Measurements from ENCODE around the gene HSD11B1L. TPM values are rescaled to one million over a fixed set of nuclear protein-coding genes. Genes with fewer than 3 reads are reported as not detected.
A peak's percentile ranks its signal among the peaks of the same experiment; 100 is the strongest.

Gene HSD11B1L
- total RNA-seq, 1 experiment from 2014 or later: 10.9 TPM

DNA sequence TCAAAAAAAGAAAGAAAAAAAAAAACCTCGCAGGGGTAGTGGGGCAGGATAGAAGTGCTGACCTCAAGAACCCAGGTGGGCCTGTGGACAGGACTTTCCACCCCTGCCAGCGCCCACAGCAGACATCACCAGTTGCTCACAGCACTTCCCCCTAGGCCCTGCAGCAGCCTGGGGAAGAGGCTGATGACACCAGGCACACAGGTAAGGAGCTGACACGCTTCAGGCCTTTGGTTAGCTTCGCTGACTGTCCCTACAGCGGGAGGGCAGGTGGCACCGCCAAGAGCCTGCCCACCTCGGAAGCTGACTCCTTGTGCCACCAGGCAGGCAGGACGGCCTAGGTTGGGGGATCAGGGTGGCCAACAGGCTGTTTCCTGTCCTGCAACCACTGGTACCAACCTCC is 30.2 kb downstream of the HSD11B1L start:
- Histone ChIP-seq H3K4me3 (ENCODE audit: low read length) (no peak overlapping the region), H2AFZ (ENCODE audit: low read length) (no peak overlapping the region), H3F3A (ENCODE audit: low read length, unreplicated experiment) (no peaks in the 10 kb centered on the region), H3K4me2 (ENCODE audit: low read length) (no peak overlapping the region), H3K27ac (ENCODE audit: low read length) (no peak overlapping the region), H3K9ac (ENCODE audit: low read length) (no peak overlapping the region), H3K79me2 (ENCODE audit: low read length) (peaks cover 23% of the 10 kb centered on the region), H4K20me1 (ENCODE audit: low read length) (peaks cover 3% of the 10 kb centered on the region; the same call in 1 of the 2 replicates), H3K4me1 (ENCODE audit: insufficient read depth, low read length) (no peaks in the 10 kb centered on the region), H3K36me3 (ENCODE audit: low read depth, low read length) (peaks cover 61% of the 10 kb centered on the region), H3K27me3 (ENCODE audit: low read length) (no peaks in the 10 kb centered on the region), H3K9me3 (ENCODE audit: low read length) (no peaks in the 10 kb centered on the region), H3K9me2 (replicated peaks; ENCODE audit: low read length) (no peaks in the 10 kb centered on the region)
- DNase-seq (no peak), ATAC-seq (no peak)
- BruUV-seq (replicated peaks): TSS peak; percentile 1
- TF ChIP-seq EZH2phosphoT487 (IDR thresholded peaks at IDR 0.05; ENCODE audit: borderline replicate concordance, low read length): no peak
- TF ChIP-seq EZH2 (IDR thresholded peaks at IDR 0.05; ENCODE audit: low read length, unreplicated experiment): no peak
- TF ChIP-seq, protein P1, sequence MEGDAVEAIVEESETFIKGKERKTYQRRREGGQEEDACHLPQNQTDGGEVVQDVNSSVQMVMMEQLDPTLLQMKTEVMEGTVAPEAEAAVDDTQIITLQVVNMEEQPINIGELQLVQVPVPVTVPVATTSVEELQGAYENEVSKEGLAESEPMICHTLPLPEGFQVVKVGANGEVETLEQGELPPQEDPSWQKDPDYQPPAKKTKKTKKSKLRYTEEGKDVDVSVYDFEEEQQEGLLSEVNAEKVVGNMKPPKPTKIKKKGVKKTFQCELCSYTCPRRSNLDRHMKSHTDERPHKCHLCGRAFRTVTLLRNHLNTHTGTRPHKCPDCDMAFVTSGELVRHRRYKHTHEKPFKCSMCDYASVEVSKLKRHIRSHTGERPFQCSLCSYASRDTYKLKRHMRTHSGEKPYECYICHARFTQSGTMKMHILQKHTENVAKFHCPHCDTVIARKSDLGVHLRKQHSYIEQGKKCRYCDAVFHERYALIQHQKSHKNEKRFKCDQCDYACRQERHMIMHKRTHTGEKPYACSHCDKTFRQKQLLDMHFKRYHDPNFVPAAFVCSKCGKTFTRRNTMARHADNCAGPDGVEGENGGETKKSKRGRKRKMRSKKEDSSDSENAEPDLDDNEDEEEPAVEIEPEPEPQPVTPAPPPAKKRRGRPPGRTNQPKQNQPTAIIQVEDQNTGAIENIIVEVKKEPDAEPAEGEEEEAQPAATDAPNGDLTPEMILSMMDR (conservative IDR thresholded peaks at IDR 0.05; ENCODE audit: low read depth, low read length): no peak
- intact Hi-C loops (cut with micrococcal nuclease): no loop called here
- ChIA-PET POLR2A (ENCODE audit: unreplicated experiment) (no interaction called here), CTCF (no interaction called here)

DNA sequence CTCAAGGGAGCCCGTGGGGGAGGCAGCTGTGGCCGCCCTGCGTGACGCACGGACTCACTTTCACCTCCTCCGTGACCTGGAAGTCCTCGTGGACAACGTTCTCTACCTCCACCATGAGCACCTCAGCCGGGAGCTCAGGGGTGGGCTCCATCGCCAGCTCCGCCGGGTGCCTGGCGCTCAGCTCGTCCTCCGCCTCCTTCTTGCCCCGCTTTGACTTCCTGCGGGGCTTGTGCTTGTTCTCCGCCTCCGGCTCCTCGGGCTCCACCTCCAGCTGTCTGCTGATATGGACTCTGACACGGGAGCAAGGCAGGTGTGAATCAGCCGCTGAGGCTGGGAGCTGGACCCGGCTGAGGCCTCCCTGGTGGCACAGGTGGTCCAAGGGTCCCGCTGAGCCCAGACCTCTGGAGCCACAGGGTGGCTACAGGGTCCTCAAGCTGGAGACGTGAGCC is 30.9 kb downstream of the HSD11B1L start:
- DNase-seq (no peak), ATAC-seq (no peak)
- ChIA-PET CTCF (no interaction called here), POLR2A (ENCODE audit: unreplicated experiment) (no interaction called here)
- Histone ChIP-seq H3F3A (ENCODE audit: low read length, unreplicated experiment) (no peaks in the 10 kb centered on the region), H3K27me3 (ENCODE audit: low read length) (no peaks in the 10 kb centered on the region), H2AFZ (ENCODE audit: low read length) (no peak overlapping the region), H3K36me3 (ENCODE audit: low read depth, low read length) (peaks cover 56% of the 10 kb centered on the region), H3K9ac (ENCODE audit: low read length) (no peak overlapping the region), H3K9me3 (ENCODE audit: low read length) (no peaks in the 10 kb centered on the region), H3K9me2 (replicated peaks; ENCODE audit: low read length) (no peaks in the 10 kb centered on the region), H4K20me1 (ENCODE audit: low read length) (peaks cover 8% of the 10 kb centered on the region; the same call in 1 of the 2 replicates), H3K79me2 (ENCODE audit: low read length) (peaks cover 30% of the 10 kb centered on the region), H3K4me2 (ENCODE audit: low read length) (no peak overlapping the region), H3K4me1 (ENCODE audit: insufficient read depth, low read length) (no peaks in the 10 kb centered on the region), H3K27ac (ENCODE audit: low read length) (no peak overlapping the region), H3K4me3 (ENCODE audit: low read length) (no peak overlapping the region)
- TF ChIP-seq EZH2 (IDR thresholded peaks at IDR 0.05; ENCODE audit: low read length, unreplicated experiment) (no peak), EZH2phosphoT487 (IDR thresholded peaks at IDR 0.05; ENCODE audit: borderline replicate concordance, low read length) (no peak)
- TF ChIP-seq, protein P1 (conservative IDR thresholded peaks at IDR 0.05; ENCODE audit: low read depth, low read length): no peak
- intact Hi-C loops (cut with micrococcal nuclease): no loop called here
- no TSS peak for BruUV-seq (replicated peaks)

DNA sequence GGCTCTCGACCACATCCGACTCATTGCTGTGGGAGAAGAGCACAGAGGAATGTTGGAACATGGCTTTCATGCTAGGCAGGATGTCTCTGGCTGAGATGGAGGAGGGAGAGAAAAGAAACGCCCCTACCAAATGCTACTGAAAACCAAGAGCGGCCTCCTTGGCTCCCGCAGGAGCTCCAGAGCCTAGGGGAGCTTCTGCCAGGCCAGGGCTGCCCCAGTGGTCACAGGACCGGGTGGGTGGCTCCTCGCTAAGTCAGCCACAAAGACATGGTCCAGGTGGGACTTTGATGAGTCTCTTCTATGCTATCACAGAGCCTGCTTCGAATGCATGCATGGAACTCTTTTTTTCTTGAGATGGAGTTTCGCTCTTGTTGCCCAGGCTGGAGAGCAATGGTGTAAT is 32.4 kb downstream of the HSD11B1L start:
- Histone ChIP-seq H3K4me3 (ENCODE audit: low read length) (no peak overlapping the region), H2AFZ (ENCODE audit: low read length) (no peak overlapping the region), H3K27ac (ENCODE audit: low read length) (no peak overlapping the region), H3F3A (ENCODE audit: low read length, unreplicated experiment) (no peaks in the 10 kb centered on the region), H3K4me2 (ENCODE audit: low read length) (no peak overlapping the region), H3K36me3 (ENCODE audit: low read depth, low read length) (peaks cover 53% of the 10 kb centered on the region), H3K4me1 (ENCODE audit: insufficient read depth, low read length) (peaks cover 10% of the 10 kb centered on the region), H3K9me3 (ENCODE audit: low read length) (no peaks in the 10 kb centered on the region), H3K27me3 (ENCODE audit: low read length) (no peaks in the 10 kb centered on the region), H3K9me2 (replicated peaks; ENCODE audit: low read length) (no peaks in the 10 kb centered on the region), H3K9ac (ENCODE audit: low read length) (no peak overlapping the region), H3K79me2 (ENCODE audit: low read length) (peaks cover 44% of the 10 kb centered on the region), H4K20me1 (ENCODE audit: low read length) (peaks cover 21% of the 10 kb centered on the region)
- ChIA-PET CTCF (no interaction called here), POLR2A (ENCODE audit: unreplicated experiment) (no interaction called here)
- TF ChIP-seq EZH2phosphoT487 (IDR thresholded peaks at IDR 0.05; ENCODE audit: borderline replicate concordance, low read length): no peak
- TF ChIP-seq EZH2 (IDR thresholded peaks at IDR 0.05; ENCODE audit: low read length, unreplicated experiment): no peak
- TF ChIP-seq, protein P1 (conservative IDR thresholded peaks at IDR 0.05; ENCODE audit: low read depth, low read length): no peak
- DNase-seq (no peak), ATAC-seq (no peak)
- BruUV-seq (replicated peaks): no TSS peak
- intact Hi-C loops (cut with micrococcal nuclease): no loop called here
